Measurements from ENCODE around the gene MAP10. TPM values are rescaled to one million over a fixed set of nuclear protein-coding genes. Genes with fewer than 3 reads are reported as not detected.

The MAP10 gene
- total RNA-seq, 1 donor from 2014 or later = 0.64 TPM

DNA sequence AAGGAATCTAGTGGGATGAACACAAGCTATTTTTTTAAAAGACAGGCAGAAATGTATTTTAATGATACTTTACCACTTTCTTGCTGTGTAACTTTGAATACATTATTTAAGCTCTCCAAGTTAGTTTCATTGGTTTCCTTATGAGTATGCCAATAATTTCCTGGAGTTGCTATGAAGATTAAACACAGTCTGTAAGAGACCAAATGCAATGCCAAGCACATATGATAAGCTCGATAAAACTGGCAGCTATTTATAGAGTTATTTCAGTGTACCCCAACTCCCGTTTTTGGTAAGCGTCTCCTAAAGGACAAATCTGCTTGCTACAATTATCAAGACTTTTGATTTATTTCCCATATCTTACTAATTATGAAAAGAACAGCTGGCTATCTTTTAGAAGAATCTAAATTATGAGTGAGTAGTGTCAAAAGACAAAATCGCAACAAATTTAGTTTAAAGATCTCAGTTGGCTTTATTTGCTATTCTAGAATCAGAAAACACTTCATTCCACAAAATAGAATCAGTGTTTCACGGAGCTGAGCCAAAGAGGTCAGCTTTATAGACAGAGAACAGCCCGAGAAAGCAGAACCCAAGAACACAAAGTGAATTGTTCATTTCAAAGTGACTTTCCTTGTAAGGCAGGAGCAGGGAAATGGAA, 7.2 kb upstream of the MAP10 start:
- DNase-seq (ENCODE audit: low read depth in 2 of 2) = no peak

- no peak for DNase-seq (ENCODE audit: low read depth in 2 of 2)
Observed at GRCh38 chr1:232798920-232799319, 6.3 kb upstream of the MAP10 start.

DNA sequence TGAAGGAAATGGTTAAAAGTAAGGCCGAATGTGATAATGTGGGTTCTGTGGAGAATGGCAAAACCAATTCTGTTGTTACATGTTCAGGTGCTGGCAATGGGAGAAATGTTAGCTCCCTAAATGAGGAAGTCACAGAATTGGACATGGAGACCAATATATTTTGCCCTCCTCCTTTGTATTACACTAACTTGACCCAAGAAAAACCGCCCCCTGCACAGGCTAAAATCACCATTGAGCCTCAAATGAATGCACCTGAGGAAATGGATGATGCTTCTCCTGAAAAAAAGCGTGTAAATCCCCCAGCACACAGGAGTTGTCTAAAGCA, 932 bp downstream of the MAP10 start:
- no peak for DNase-seq (ENCODE audit: low read depth in 2 of 2)

DNA sequence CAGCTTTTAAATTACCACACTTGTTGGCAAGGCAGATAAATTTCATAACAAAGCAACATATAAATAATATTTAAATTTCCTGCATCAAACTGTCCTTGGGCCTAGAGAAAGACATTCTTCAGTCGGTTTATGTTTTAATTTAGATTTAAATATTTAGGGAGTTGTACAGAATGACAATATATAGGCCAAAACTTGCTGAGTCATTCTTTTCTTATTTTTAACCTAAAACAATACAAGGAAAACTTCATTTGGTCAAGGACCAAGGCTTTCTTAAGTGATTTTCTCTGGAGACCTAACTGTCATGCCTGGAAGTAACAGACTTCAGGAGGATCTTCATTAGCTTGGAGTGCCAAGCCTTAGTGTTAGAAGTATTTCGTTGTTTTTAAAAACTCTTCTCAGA, 5.6 kb downstream of the MAP10 start:
- peak in 1 of 2 donors; percentile 4 for DNase-seq (ENCODE audit: low read depth in 2 of 2)

DNA sequence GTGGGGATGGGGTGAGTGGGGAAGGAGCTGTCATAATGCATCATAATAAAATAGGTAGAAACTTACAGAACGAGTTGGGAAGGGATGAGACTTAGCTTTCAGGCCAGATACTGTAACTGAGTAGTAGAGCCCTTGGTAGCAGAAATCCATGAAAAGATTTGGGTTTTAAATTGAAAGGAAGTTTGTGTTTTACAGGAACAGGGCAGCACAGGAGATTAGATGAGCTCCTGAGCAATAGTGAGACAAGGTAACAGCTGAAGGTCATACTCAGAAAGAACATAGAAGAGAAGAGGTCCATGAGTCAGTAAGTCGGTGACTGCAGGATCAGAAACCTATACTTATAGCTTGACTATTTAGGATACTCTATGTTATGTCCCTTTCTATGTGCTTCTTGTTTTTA, 7.3 kb downstream of the MAP10 start:
- DNase-seq (ENCODE audit: low read depth in 2 of 2) = no peak

GRCh38 chr1:232813097-232813496, 7.9 kb downstream of the MAP10 start:
- DNase-seq (ENCODE audit: low read depth in 2 of 2) = no peak

- DNase-seq (ENCODE audit: low read depth in 2 of 2) = no peak
Observed at GRCh38 chr1:232813760-232814159, 8.5 kb downstream of the MAP10 start.

DNA sequence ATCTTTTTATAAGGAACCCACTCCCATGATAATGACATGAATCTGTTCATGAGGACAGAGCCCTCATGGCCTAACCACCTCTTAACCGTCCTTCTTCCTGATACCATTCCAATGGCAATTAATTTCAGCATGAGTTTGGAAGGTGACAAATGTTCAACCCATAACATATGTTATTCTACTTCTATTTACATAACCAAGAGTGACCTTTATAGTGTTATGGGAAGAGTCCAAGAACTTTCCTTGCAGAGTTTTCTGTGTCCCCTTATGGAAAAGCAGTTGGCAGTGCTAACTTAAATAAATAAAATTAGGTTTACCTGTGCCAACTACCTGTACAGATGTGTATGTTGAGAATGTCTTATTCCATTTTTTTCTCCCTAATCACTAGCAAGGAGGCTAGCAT, 11.1 kb downstream of the MAP10 start:
- DNase-seq (ENCODE audit: low read depth in 2 of 2) = no peak

DNA sequence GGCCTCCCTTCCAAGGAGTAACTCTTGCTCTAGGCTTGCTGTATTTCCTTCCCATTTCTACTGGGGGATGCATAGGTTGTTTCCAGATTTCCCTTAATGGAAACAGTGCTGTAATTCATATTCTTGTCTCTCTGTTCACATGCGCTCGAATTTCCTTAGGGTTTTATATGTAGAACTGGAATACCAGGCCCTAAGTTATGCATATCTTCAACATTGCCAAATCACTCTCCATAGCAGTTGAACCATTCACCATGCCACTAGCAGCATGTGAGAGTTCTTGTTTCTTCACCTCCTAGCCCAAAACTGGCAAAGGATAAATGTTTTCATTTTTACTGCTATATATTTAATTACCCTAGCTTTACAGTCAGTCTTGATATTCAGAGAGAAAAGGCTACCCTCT, 12.8 kb downstream of the MAP10 start:
- no peak for DNase-seq (ENCODE audit: low read depth in 2 of 2)

GRCh38 chr1:232820431-232820830, 15.2 kb downstream of the MAP10 start:
- DNase-seq (ENCODE audit: low read depth in 2 of 2) = no peak

DNA sequence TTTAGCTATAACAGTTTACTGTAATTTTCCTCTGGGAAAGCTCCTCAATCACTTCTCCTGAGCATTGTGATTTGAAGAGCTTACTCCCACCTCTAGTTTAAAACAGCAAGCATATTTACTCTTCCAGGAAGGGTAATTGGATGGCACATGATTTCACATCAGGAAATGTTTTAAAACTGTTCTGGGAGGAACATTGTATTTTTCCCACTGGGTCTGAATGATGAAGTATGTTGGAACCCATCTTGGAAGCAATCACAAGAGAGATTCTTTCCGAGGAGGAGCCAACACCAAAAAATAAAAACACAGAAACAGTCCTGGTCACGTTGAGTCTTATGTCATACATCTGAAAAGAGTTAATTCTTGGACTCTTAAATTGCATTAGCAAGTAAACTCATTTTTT, 17.3 kb downstream of the MAP10 start:
- DNase-seq (ENCODE audit: low read depth in 2 of 2) = no peak

DNA sequence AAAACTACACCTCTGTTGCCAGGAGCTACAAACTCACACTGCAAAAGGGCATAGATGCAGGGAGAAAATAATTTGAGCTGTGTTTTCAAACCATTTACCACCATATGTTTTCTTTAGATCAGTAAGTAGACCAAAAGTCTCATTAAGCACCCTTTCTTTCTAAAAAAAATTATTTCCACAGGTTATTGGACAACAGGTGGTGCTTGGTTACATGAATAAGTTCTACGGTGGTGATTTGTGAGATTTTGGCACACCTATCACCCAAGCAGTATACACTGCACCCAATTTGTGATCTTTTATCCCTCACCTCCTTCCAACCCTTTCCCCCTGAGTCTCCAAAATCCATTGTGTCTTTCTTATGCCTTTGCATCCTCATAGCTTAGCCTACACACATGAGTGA, 21.1 kb downstream of the MAP10 start:
- DNase-seq (ENCODE audit: low read depth in 2 of 2) = no peak

GRCh38 chr1:232830661-232831060, 25.4 kb downstream of the MAP10 start:
- DNase-seq (ENCODE audit: low read depth in 2 of 2) = no peak

- no peak for DNase-seq (ENCODE audit: low read depth in 2 of 2)
Observed at GRCh38 chr1:232831895-232832294, 26.7 kb downstream of the MAP10 start.

GRCh38 chr1:232834066-232834465, 28.9 kb downstream of the MAP10 start:
- DNase-seq (ENCODE audit: low read depth in 2 of 2) = no peak

GRCh38 chr1:232835166-232835565, 29.9 kb downstream of the MAP10 start:
- no peak for DNase-seq (ENCODE audit: low read depth in 2 of 2)

DNA sequence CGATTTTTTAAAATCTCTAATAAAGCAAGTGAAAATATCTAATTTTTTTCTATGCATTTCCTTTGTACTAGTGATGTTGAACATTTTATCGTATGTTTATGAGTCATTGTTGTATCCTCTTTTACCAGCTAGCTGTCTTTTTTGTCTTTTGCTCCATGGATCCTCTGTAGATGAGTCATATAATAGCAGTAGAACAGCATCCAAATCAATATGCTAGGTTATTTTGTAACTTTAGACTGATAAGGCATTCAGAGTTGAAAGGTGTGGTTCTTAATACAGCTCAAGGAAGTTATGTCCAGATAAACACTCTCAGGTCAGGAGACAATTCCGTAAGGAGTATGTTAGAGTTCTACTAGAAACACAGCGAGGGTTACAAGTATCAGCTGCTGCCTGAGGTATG, 31.9 kb downstream of the MAP10 start:
- DNase-seq (ENCODE audit: low read depth in 2 of 2) = no peak

DNA sequence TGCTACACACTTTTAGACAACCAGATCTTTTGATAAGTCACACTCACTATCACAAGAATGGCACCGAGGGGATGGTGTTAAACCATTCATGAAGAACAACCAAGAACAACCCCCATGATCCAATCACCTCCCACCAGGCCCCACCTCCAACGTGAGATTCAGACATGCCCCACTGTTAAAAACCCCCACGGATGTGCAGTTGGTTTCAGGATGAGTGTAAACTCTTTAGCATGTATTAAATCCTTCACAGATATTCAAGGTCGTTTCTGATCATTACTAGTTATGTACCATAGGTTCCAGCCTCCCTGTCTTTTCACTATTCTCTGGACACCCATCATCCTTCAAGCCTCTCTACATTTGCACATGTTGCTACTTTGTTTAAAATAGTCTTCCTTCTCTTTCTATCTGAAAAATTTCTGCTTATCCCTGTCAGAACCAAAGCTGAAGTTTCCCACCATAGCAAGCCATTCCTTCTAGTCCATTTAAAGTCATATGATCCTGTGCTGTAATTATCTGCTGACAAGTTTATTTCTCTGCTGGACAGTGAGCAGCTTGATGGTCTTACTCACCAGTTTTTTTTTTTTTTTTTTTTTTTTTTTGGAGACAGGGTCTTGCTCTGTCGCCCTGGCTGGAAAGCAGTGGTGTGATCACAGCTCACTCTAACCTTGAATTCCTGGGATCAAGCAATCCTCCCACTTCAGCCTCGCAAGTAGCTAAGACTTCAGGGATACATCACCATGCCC, 36.8 kb downstream of the MAP10 start:
- DNase-seq (ENCODE audit: low read depth in 2 of 2) = no peak

GRCh38 chr1:232844791-232845190, 39.6 kb downstream of the MAP10 start:
- peak in 1 of 2 donors; percentile 2 for DNase-seq (ENCODE audit: low read depth in 2 of 2)

DNA sequence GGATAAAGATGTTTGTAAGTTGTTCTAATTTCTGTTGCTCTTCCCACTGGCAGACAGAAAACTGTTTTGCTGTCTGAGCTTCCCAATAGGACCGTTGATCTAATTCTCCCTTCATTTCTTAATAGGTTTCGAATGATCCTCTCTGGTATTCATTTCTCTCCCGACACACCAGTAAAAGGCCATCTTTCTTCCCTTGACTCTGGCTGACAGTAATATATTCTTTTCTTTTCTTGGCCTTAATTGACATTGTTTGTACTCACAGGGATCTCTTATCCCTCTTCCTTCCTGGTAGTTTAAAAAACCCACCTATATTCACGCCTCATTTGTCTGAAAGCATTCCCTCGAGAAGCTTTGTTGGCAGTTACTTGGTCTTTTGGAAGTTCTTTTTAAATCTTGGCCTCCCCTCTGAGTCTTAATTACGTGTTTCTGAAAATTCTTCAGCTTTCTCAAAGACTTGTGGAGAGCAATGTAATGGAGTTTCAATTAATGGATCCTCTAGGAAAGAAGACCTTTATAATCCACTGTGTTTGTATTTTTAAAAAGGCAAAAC, 40.3 kb downstream of the MAP10 start:
- DNase-seq (ENCODE audit: low read depth in 2 of 2) = no peak

DNA sequence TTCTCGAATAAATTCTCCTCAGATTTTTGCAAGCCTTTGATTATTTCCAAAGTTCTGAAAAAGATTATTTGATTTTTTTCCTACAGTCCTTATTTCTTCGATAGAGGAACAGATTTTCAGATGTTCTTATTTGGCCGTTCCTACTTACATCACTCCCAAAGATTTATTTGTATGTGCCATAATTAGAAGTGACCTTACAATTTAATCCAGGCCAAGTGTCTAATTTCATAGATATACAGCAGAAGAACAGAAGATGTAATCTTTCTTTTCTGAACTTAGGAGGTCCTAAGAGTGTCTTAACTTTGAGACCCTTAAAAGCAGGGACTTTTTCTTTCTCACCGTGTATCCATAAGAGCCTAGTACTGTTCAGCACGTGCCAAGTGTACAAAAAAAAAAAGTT, 46.3 kb downstream of the MAP10 start:
- DNase-seq (ENCODE audit: low read depth in 2 of 2) = no peak

- DNase-seq (ENCODE audit: low read depth in 2 of 2) = no peak
Observed at GRCh38 chr1:232853994-232854797, 49.0 kb downstream of the MAP10 start.

DNA sequence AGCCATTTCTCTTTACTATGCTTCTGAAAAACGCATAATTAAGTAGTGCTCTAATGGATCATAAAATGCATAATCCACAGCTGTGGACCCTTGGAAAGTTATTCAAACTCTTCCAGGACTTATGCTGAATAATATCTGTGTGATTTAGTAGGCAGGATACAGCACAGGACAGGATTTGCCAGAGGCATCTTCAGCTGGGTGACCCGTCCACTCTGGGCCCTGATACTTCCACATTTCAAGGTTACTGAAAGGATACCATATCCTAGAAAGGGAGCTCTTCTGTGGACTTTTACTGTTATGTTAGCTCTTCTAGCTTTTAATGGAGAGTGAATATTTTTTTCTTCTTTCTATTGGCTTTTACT, 49.6 kb downstream of the MAP10 start:
- DNase-seq (ENCODE audit: low read depth in 2 of 2) = no peak

Data from dermis microvascular lymphatic vessel endothelial cell (primary cell).